ENCODE results near the gene CDH23.

- no peak for TF ChIP-seq GATA2 (IDR thresholded peaks at IDR 0.05; ENCODE audit: low read depth, low read length)
- no peak for TF ChIP-seq GATA3 (IDR thresholded peaks at IDR 0.05; ENCODE audit: low read depth, low read length)
Observed at GRCh38 chr10:71770255-71770654, 373.5 kb downstream of the CDH23 start.

Measured in SH-SY5Y (cell line).